ENCODE data around the gene CAMTA1. TPM values are rescaled to one million over a fixed set of nuclear protein-coding genes. Genes with fewer than 3 reads are reported as not detected.

CAMTA1 gene
- polyA plus RNA-seq, 1 donor (not counting 4 experiments of a cell fraction or from before 2014, with no cell fraction given), result 51.4 TPM

GRCh38 chr1:7326366-7326765 is 541.1 kb downstream of the CAMTA1 start:
- Histone ChIP-seq H3K4me3 (ENCODE audit: control insufficient read depth in 2 of 3, extremely low read depth in 1 of 3, insufficient read depth in 2 of 3, low read depth in 1 of 3, low read length in 3 of 3) (no peak overlapping the region), H4K20me1 (ENCODE audit: control insufficient read depth, extremely low read depth, insufficient read depth, low read length) (no peaks in the 10 kb centered on the region), H3K36me3 (ENCODE audit: control insufficient read depth in 2 of 2, extremely low read depth in 1 of 2, insufficient read depth in 2 of 2, low read length in 2 of 2) (no peaks in the 10 kb centered on the region), H2AFZ (ENCODE audit: control insufficient read depth, low read length) (no peak overlapping the region), H3K4me1 (ENCODE audit: control insufficient read depth, extremely low read depth, insufficient read depth, low read length) (no peaks in the 10 kb centered on the region), H3K9me3 (ENCODE audit: control insufficient read depth, low read depth, low read length) (no peaks in the 10 kb centered on the region), H3K4me2 (ENCODE audit: control insufficient read depth, extremely low read depth, insufficient read depth, low read depth, low read length) (no peak overlapping the region), H3K9me1 (ENCODE audit: control insufficient read depth, extremely low read depth, insufficient read depth, low read length) (no peaks in the 10 kb centered on the region), H3K27me3 (ENCODE audit: control insufficient read depth, extremely low read depth, insufficient read depth, low read length) (no peaks in the 10 kb centered on the region), H3K9ac (ENCODE audit: control insufficient read depth, extremely low read depth, insufficient read depth, low read length) (no peak overlapping the region), H3K27ac (ENCODE audit: control insufficient read depth, insufficient read depth, low read length) (no peak overlapping the region), H3K79me2 (ENCODE audit: control insufficient read depth, insufficient read depth, low read length) (no peaks in the 10 kb centered on the region)
- dilution Hi-C loops (cut with MboI; ENCODE audit: extremely low pct_ligation_motif_present, low sequenced_read_pairs), result no loop called here
- no peak for FAIRE-seq
- DNase-seq (ENCODE audit: low read depth, low spot score), result no peak
- TF ChIP-seq CTCF (optimal IDR thresholded peaks at IDR 0.05 in 1 of 3, IDR thresholded peaks at IDR 0.05 in 1 of 3, conservative IDR thresholded peaks at IDR 0.05 in 1 of 3; ENCODE audit: extremely low read depth in 1 of 3, insufficient read depth in 2 of 3, low read length in 3 of 3), result no peak
- no peak for TF ChIP-seq EZH2 (IDR thresholded peaks at IDR 0.05; ENCODE audit: low read length)

- DNase-seq (ENCODE audit: low read depth, low spot score), result no peak
- dilution Hi-C loops (cut with MboI; ENCODE audit: extremely low pct_ligation_motif_present, low sequenced_read_pairs), result no loop called here
These were observed 542.6 kb downstream of the CAMTA1 start for GRCh38 chr1:7327849-7328248.

More at GRCh38 chr1:7327849-7328248, 542.6 kb downstream of the CAMTA1 start:
- H3K9ac ChIP-seq (ENCODE audit: control insufficient read depth, extremely low read depth, insufficient read depth, low read length), result no peak overlapping the region
- no peaks in the 10 kb centered on the region for H3K27me3 ChIP-seq (ENCODE audit: control insufficient read depth, extremely low read depth, insufficient read depth, low read length)
- no peaks in the 10 kb centered on the region for H3K4me1 ChIP-seq (ENCODE audit: control insufficient read depth, extremely low read depth, insufficient read depth, low read length)
- no peaks in the 10 kb centered on the region for H4K20me1 ChIP-seq (ENCODE audit: control insufficient read depth, extremely low read depth, insufficient read depth, low read length)
- TF ChIP-seq CTCF (optimal IDR thresholded peaks at IDR 0.05 in 1 of 3, IDR thresholded peaks at IDR 0.05 in 1 of 3, conservative IDR thresholded peaks at IDR 0.05 in 1 of 3; ENCODE audit: extremely low read depth in 1 of 3, insufficient read depth in 2 of 3, low read length in 3 of 3), result no peak
- no peaks in the 10 kb centered on the region for H3K9me3 ChIP-seq (ENCODE audit: control insufficient read depth, low read depth, low read length)
- no peaks in the 10 kb centered on the region for H3K79me2 ChIP-seq (ENCODE audit: control insufficient read depth, insufficient read depth, low read length)
- no peak overlapping the region for H3K27ac ChIP-seq (ENCODE audit: control insufficient read depth, insufficient read depth, low read length)
- H2AFZ ChIP-seq (ENCODE audit: control insufficient read depth, low read length), result no peak overlapping the region
- no peak overlapping the region for H3K4me3 ChIP-seq (ENCODE audit: control insufficient read depth in 2 of 3, extremely low read depth in 1 of 3, insufficient read depth in 2 of 3, low read depth in 1 of 3, low read length in 3 of 3)
- no peaks in the 10 kb centered on the region for H3K36me3 ChIP-seq (ENCODE audit: control insufficient read depth in 2 of 2, extremely low read depth in 1 of 2, insufficient read depth in 2 of 2, low read length in 2 of 2)
- no peaks in the 10 kb centered on the region for H3K9me1 ChIP-seq (ENCODE audit: control insufficient read depth, extremely low read depth, insufficient read depth, low read length)
- no peak overlapping the region for H3K4me2 ChIP-seq (ENCODE audit: control insufficient read depth, extremely low read depth, insufficient read depth, low read depth, low read length)
- FAIRE-seq, result no peak

All from keratinocyte (primary cell).